D721Med (cell line): ENCODE results near the gene CBX5.

Experiments
- DNase-seq: peaks from one replicate; pipeline ENCODE4 v3.0.0; 2011; ENCODE audit warnings: low spot score; ENCODE audit not compliant: insufficient read length
- FAIRE-seq: peaks from 2 replicates; lab custom pipeline; 2011; peaks lifted over from hg19 to GRCh38; lab: Jason Lieb, UNC
- CTCF ChIP-seq: IDR thresholded peaks from 2 replicates; pipeline ENCODE4 v1.5.1; 2012; ENCODE audit warnings: mild to moderate bottlenecking, control low read depth; ENCODE audit not compliant: insufficient read depth; ENCODE audit errors: missing control alignments

Gene CBX5

GRCh38 chr12:54208591-54208990, 71.3 kb downstream of the CBX5 start:
- DNase-seq = no peak
- FAIRE-seq = no peak
- TF ChIP-seq CTCF = no peak

- TF ChIP-seq CTCF = peak; percentile 91
- FAIRE-seq = no peak
- peak; percentile 68 for DNase-seq
Observed at GRCh38 chr12:54207539-54208294, 72.2 kb downstream of the CBX5 start.

- DNase-seq (no peak), FAIRE-seq (no peak)
- TF ChIP-seq CTCF = no peak
Observed at GRCh38 chr12:54206791-54207190, 73.1 kb downstream of the CBX5 start.

- TF ChIP-seq CTCF = no peak
- no peak for FAIRE-seq
- no peak for DNase-seq
Observed at GRCh38 chr12:54204316-54204715, 75.6 kb downstream of the CBX5 start.

- FAIRE-seq (no peak), DNase-seq (peak; percentile 88)
- peak; percentile 86 for TF ChIP-seq CTCF
Observed at GRCh38 chr12:54201001-54201794, 78.7 kb downstream of the CBX5 start.

- DNase-seq = no peak
- no peak for FAIRE-seq
- TF ChIP-seq CTCF = no peak
Observed at GRCh38 chr12:54200412-54200811, 79.5 kb downstream of the CBX5 start.
